HL-60 (cell line): Measurements from ENCODE around the gene AMTN.

ENCODE experiments used
- DNase-seq, 2 experiments: peaks; one replicate each; pipeline ENCODE4 v3.0.0-alpha.2; 2010 to 2020; ENCODE audit warnings: low read depth in 1 of 2, low spot score in 1 of 2
- H3K27ac ChIP-seq: fragments of 250-450 bp; sonication (Bioruptor Pico); replicated peaks from 2 replicates; pipeline ENCODE4 v1.5.1; 2020; ENCODE audit warnings: mild to moderate bottlenecking, moderate library complexity
- H3K27me3 ChIP-seq: fragments of 250-450 bp; sonication (Bioruptor Pico); 2 replicates; pipeline ENCODE4 v1.5.1; 2021; ENCODE audit warnings: mild to moderate bottlenecking, moderate library complexity; ENCODE audit not compliant: insufficient read depth, poor library complexity, severe bottlenecking
- H3K4me3 ChIP-seq: replicated peaks from 2 replicates; pipeline ENCODE4 v1.5.1; 2011; ENCODE audit warnings: mild to moderate bottlenecking, control low read depth, low read length; ENCODE audit not compliant: insufficient read depth
- CTCF ChIP-seq: IDR thresholded peaks from one replicate; pipeline ENCODE4 v1.5.1; 2011; ENCODE audit warnings: low read length, control low read depth, inconsistent platforms; ENCODE audit not compliant: insufficient read depth
- GABPA ChIP-seq: IDR thresholded peaks from 2 replicates; pipeline ENCODE4 v1.6.1; 2012; ENCODE audit warnings: low read depth
- POLR2AphosphoS5 ChIP-seq: IDR thresholded peaks from 2 replicates; pipeline ENCODE4 v1.6.1; 2012; ENCODE audit warnings: low read depth
- REST ChIP-seq: IDR thresholded peaks from 2 replicates; pipeline ENCODE4 v1.6.1; 2012; ENCODE audit warnings: low read depth; ENCODE audit not compliant: insufficient replicate concordance
- SPI1 ChIP-seq: IDR thresholded peaks from 2 replicates; pipeline ENCODE4 v1.6.1; 2012; ENCODE audit warnings: low read depth, mild to moderate bottlenecking, borderline replicate concordance

AMTN gene

GRCh38 chr4:70559211-70559830 lies 41.0 kb downstream of the AMTN start:
- Histone ChIP-seq H3K27me3 (no peaks in the 10 kb centered on the region), H3K4me3 (no peak overlapping the region), H3K27ac (no peak overlapping the region)
- DNase-seq = peak in 1 of 2 experiments; percentile 30
- TF ChIP-seq POLR2AphosphoS5 (no peak), SPI1 (no peak), CTCF (peak; percentile 56)

- H3K27me3 ChIP-seq = no peaks in the 10 kb centered on the region
- H3K27ac ChIP-seq = no peak overlapping the region
- DNase-seq = no peak
- no peak for TF ChIP-seq CTCF
- TF ChIP-seq POLR2AphosphoS5 = no peak
- no peak for TF ChIP-seq REST
- no peak for TF ChIP-seq SPI1
- TF ChIP-seq GABPA = no peak
- H3K4me3 ChIP-seq = no peak overlapping the region
These were observed 41.6 kb downstream of the AMTN start for GRCh38 chr4:70559924-70560323.

GRCh38 chr4:70564033-70564432 lies 45.7 kb downstream of the AMTN start:
- no peak overlapping the region for H3K4me3 ChIP-seq
- TF ChIP-seq CTCF = no peak
- no peak for TF ChIP-seq GABPA
- no peak for TF ChIP-seq REST
- TF ChIP-seq POLR2AphosphoS5 = no peak
- no peak for TF ChIP-seq SPI1
- no peak for DNase-seq
- H3K27ac ChIP-seq = no peak overlapping the region
- H3K27me3 ChIP-seq = no peaks in the 10 kb centered on the region

GRCh38 chr4:70570796-70571195 lies 52.4 kb downstream of the AMTN start:
- DNase-seq = no peak
- H3K27me3 ChIP-seq = no peaks in the 10 kb centered on the region
- no peak overlapping the region for H3K27ac ChIP-seq
- no peak overlapping the region for H3K4me3 ChIP-seq
- TF ChIP-seq POLR2AphosphoS5 (no peak), SPI1 (no peak)
